ENCODE data around the gene EYA4.

The EYA4 gene

DNA sequence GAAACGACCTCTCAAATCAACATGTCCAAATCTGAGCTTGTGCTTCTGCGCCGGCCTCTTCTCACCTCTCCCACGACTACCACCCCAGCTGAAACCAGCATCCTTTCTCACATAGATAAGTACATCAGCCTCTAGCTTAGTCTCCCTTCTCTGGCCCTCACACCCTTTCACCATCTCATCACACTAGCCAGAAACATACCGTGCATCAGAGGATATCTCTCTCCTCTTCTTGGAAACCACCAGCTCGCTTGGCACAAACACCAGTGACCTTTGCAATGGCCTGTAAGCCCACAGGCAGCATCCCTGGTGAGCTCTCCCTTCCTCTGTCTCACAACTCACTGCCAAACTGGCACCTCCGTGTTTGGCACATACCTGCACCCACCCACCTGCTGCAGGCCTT, 291.8 kb downstream of the EYA4 start:
- no peak overlapping the region for H3K27ac ChIP-seq (ENCODE audit: extremely low read depth, low read depth, low read length)
- ChIA-PET CTCF (interaction anchor here (1.0 to 3.9 kb wide), 9 partner anchors 14 to 710 kb away, joined by 3 to 11 read pairs (median 5); no protein-coding TSS in a partner anchor), POLR2A (no interaction called here)
- H3K4me3 ChIP-seq (ENCODE audit: low read depth, low read length), result no peak overlapping the region
- TF ChIP-seq, protein P1, sequence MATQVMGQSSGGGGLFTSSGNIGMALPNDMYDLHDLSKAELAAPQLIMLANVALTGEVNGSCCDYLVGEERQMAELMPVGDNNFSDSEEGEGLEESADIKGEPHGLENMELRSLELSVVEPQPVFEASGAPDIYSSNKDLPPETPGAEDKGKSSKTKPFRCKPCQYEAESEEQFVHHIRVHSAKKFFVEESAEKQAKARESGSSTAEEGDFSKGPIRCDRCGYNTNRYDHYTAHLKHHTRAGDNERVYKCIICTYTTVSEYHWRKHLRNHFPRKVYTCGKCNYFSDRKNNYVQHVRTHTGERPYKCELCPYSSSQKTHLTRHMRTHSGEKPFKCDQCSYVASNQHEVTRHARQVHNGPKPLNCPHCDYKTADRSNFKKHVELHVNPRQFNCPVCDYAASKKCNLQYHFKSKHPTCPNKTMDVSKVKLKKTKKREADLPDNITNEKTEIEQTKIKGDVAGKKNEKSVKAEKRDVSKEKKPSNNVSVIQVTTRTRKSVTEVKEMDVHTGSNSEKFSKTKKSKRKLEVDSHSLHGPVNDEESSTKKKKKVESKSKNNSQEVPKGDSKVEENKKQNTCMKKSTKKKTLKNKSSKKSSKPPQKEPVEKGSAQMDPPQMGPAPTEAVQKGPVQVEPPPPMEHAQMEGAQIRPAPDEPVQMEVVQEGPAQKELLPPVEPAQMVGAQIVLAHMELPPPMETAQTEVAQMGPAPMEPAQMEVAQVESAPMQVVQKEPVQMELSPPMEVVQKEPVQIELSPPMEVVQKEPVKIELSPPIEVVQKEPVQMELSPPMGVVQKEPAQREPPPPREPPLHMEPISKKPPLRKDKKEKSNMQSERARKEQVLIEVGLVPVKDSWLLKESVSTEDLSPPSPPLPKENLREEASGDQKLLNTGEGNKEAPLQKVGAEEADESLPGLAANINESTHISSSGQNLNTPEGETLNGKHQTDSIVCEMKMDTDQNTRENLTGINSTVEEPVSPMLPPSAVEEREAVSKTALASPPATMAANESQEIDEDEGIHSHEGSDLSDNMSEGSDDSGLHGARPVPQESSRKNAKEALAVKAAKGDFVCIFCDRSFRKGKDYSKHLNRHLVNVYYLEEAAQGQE (tag by site-specific recombination; IDR thresholded peaks at IDR 0.05), result no peak
- no peak for TF ChIP-seq ZNF558 (tag by site-specific recombination; IDR thresholded peaks at IDR 0.05)
- no peaks in the 10 kb centered on the region for H3K9me3 ChIP-seq (ENCODE audit: control insufficient read depth, insufficient read depth, low read depth, low read length)
- H3K4me1 ChIP-seq (ENCODE audit: control insufficient read depth, insufficient read depth, low read length), result no peaks in the 10 kb centered on the region
- peaks cover 0 to 5% of the 10 kb centered on the region in 2 experiments; a peak in 1 of 3 replicates for H3K36me3 ChIP-seq (ENCODE audit: control insufficient read depth in 2 of 2, insufficient read depth in 1 of 2, low read length in 2 of 2)

DNA sequence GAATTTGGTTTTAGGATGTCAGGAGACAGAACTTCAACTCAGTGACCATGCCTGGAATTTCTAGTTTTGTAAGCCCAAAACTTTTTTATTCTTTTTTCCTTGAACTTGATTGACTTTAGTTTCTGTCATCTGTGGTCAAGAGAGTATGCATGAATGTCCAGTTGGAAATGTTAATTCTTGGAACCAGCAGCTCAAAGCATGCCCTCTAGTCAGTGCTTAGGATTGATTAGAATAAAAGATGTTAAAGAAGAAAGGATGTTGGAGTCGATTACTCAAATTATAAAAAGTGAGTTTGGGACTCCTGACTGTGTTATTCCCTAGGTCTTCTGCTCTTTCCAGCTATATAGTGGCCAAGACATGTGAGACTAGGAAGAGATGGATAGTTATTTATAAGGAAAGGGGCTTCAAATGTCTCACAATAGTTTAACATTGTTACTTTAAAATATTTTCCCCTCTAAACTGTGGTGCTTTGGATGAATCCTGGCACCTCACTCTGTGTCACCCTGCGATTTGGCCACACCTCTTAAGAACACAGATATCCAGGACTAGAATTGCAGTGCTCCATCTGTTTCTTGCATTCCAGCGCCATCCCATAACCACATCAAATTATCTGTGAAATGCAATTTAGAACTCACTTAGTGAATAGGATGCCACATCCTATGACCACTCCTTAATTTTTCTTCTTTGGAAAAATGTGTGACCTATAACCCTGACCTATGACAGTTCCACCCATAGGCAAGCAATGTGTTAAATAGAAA, 298.5 kb downstream of the EYA4 start:
- no peak overlapping the region for H3K4me3 ChIP-seq (ENCODE audit: low read depth, low read length)
- no peak overlapping the region for H3K27ac ChIP-seq (ENCODE audit: extremely low read depth, low read depth, low read length)
- CTCF ChIA-PET, result interaction anchor here (0.5 to 0.6 kb wide), 2 partner anchors 10 to 300 kb away, joined by 3 to 5 read pairs; no protein-coding TSS in a partner anchor
- POLR2A ChIA-PET, result no interaction called here
- no peaks in the 10 kb centered on the region for H3K36me3 ChIP-seq (ENCODE audit: control insufficient read depth in 2 of 2, insufficient read depth in 1 of 2, low read length in 2 of 2)
- H3K9me3 ChIP-seq (ENCODE audit: control insufficient read depth, insufficient read depth, low read depth, low read length), result no peaks in the 10 kb centered on the region
- H3K4me1 ChIP-seq (ENCODE audit: control insufficient read depth, insufficient read depth, low read length), result no peaks in the 10 kb centered on the region
- TF ChIP-seq ZBTB17 (tag by site-specific recombination; IDR thresholded peaks at IDR 0.05) (no peak), MYNN (tag by site-specific recombination; IDR thresholded peaks at IDR 0.05; ENCODE audit: borderline replicate concordance) (no peak), ZNF585B (tag by site-specific recombination; IDR thresholded peaks at IDR 0.05) (no peak), BCL11B (tag by site-specific recombination; IDR thresholded peaks at IDR 0.05; ENCODE audit: low read depth) (no peak), SCRT2 (tag by site-specific recombination; IDR thresholded peaks at IDR 0.05) (no peak), ZBTB48 (tag by site-specific recombination; IDR thresholded peaks at IDR 0.05) (no peak), ZNF140 (tag by site-specific recombination; IDR thresholded peaks at IDR 0.05) (no peak), ZFHX2 (tag by site-specific recombination; conservative IDR thresholded peaks at IDR 0.05) (no peak), OSR2 (tag by site-specific recombination; IDR thresholded peaks at IDR 0.05) (no peak)

DNA sequence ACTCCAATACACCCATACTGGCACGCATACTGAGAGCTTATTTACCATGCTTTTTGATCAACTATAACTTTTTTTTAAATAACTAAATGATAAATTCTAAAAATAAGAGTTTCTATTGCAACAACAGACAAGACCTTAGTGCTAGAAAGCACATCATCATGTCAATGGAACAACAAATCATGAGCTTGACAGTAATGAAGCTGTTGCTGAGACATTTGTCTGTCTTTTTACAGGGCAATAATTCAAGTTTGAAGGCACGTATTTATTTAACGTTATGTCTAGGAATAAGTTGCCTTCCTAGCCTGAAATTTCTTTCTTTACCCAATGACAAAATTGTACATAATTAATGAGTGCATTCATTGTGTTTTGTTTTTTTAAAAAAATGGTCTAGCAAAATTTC, 299.2 kb downstream of the EYA4 start:
- ChIA-PET POLR2A (no interaction called here), CTCF (interaction anchor here (0.7 kb wide), 1 partner anchor 12 kb away, joined by 3 read pairs; no protein-coding TSS in a partner anchor)
- TF ChIP-seq ZNF311 (tag by site-specific recombination; IDR thresholded peaks at IDR 0.05; ENCODE audit: borderline replicate concordance) (no peak), ZBTB20 (tag by site-specific recombination; IDR thresholded peaks at IDR 0.05) (no peak), ZNF121 (tag by site-specific recombination; IDR thresholded peaks at IDR 0.05) (no peak), ZSCAN16 (tag by site-specific recombination; IDR thresholded peaks at IDR 0.05) (no peak), GFI1B (tag by site-specific recombination; IDR thresholded peaks at IDR 0.05) (no peak), ZNF623 (tag by site-specific recombination; IDR thresholded peaks at IDR 0.05) (no peak), ZNF48 (tag by site-specific recombination; IDR thresholded peaks at IDR 0.05) (no peak)
- no peak overlapping the region for H3K27ac ChIP-seq (ENCODE audit: extremely low read depth, low read depth, low read length)
- no peak overlapping the region for H3K4me3 ChIP-seq (ENCODE audit: low read depth, low read length)
- no peaks in the 10 kb centered on the region for H3K9me3 ChIP-seq (ENCODE audit: control insufficient read depth, insufficient read depth, low read depth, low read length)
- H3K36me3 ChIP-seq (ENCODE audit: control insufficient read depth in 2 of 2, insufficient read depth in 1 of 2, low read length in 2 of 2), result no peaks in the 10 kb centered on the region
- H3K4me1 ChIP-seq (ENCODE audit: control insufficient read depth, insufficient read depth, low read length), result no peaks in the 10 kb centered on the region
